Ramos (cell line): ENCODE measurements around the gene ERRFI1.

Experiments
- in situ Hi-C: fragments of 300-500 bp; cut with MboI; formaldehyde crosslinking; loops from one replicate; pipeline ENCODE4 v1.14.3; 2022; ENCODE audit warnings: low sequenced_read_pairs; ENCODE audit not compliant: unreplicated experiment

Gene ERRFI1

GRCh38 chr1:8010080-8010664, 15.9 kb downstream of the ERRFI1 start:
- in situ Hi-C loops, result loop anchor here (25.0 kb wide), 2 partner anchors 552 to 827 kb away; no protein-coding TSS in a partner anchor

GRCh38 chr1:8009043-8010002, 16.8 kb downstream of the ERRFI1 start:
- in situ Hi-C loops, result loop anchor here (25.0 kb wide), 2 partner anchors 553 to 828 kb away; no protein-coding TSS in a partner anchor

GRCh38 chr1:8006037-8006963, 19.8 kb downstream of the ERRFI1 start:
- in situ Hi-C loops, result loop anchor here (25.0 kb wide), 2 partner anchors 556 to 831 kb away; no protein-coding TSS in a partner anchor

- in situ Hi-C loops, result loop anchor here (25.0 kb wide), 2 partner anchors 557 to 832 kb away; no protein-coding TSS in a partner anchor
Observed at GRCh38 chr1:8004803-8005573, 21.1 kb downstream of the ERRFI1 start.

GRCh38 chr1:8004113-8004802, 21.9 kb downstream of the ERRFI1 start:
- in situ Hi-C loops, result loop anchor here (25.0 kb wide), 2 partner anchors 558 to 833 kb away; no protein-coding TSS in a partner anchor

GRCh38 chr1:8003438-8004112, 22.5 kb downstream of the ERRFI1 start:
- in situ Hi-C loops, result loop anchor here (25.0 kb wide), 2 partner anchors 559 to 834 kb away; no protein-coding TSS in a partner anchor

- in situ Hi-C loops, result loop anchor here (25.0 kb wide), 2 partner anchors 559 to 834 kb away; no protein-coding TSS in a partner anchor
Observed at GRCh38 chr1:8002921-8003320, 23.2 kb downstream of the ERRFI1 start.

GRCh38 chr1:8002329-8002910, 23.7 kb downstream of the ERRFI1 start:
- in situ Hi-C loops, result loop anchor here (25.0 kb wide), 2 partner anchors 560 to 835 kb away; no protein-coding TSS in a partner anchor

GRCh38 chr1:7995437-7995836, 30.7 kb downstream of the ERRFI1 start:
- in situ Hi-C loops, result no loop called here

- in situ Hi-C loops, result no loop called here
Observed at GRCh38 chr1:7994827-7995226, 31.3 kb downstream of the ERRFI1 start.

- in situ Hi-C loops, result no loop called here
Observed at GRCh38 chr1:7993593-7994479, 32.3 kb downstream of the ERRFI1 start.

GRCh38 chr1:7992885-7993284, 33.2 kb downstream of the ERRFI1 start:
- in situ Hi-C loops, result no loop called here

GRCh38 chr1:7991504-7992440, 34.3 kb downstream of the ERRFI1 start:
- in situ Hi-C loops, result no loop called here

GRCh38 chr1:7989762-7990428, 36.2 kb downstream of the ERRFI1 start:
- in situ Hi-C loops, result no loop called here

- in situ Hi-C loops, result no loop called here
Observed at GRCh38 chr1:7988576-7988975, 37.5 kb downstream of the ERRFI1 start.
